ENCODE data around the gene GRM7.

GRM7 gene

GRCh38 chr3:7146529-7146928 lies 285.6 kb downstream of the GRM7 start:
- DNase-seq (ENCODE audit: low spot score), result no peak

- DNase-seq (ENCODE audit: low spot score), result no peak
Observed at GRCh38 chr3:7158516-7158915, 297.6 kb downstream of the GRM7 start.

GRCh38 chr3:7160689-7161088 lies 299.8 kb downstream of the GRM7 start:
- no peak for DNase-seq (ENCODE audit: low spot score)

- no peak for DNase-seq (ENCODE audit: low spot score)
Observed at GRCh38 chr3:7166460-7166859, 305.5 kb downstream of the GRM7 start.

- DNase-seq (ENCODE audit: low spot score), result no peak
Observed at GRCh38 chr3:7171493-7171892, 310.6 kb downstream of the GRM7 start.

- DNase-seq (ENCODE audit: low spot score), result no peak
Observed at GRCh38 chr3:7172996-7173395, 312.1 kb downstream of the GRM7 start.

- no peak for DNase-seq (ENCODE audit: low spot score)
Observed at GRCh38 chr3:7188551-7188950, 327.6 kb downstream of the GRM7 start.

- no peak for DNase-seq (ENCODE audit: low spot score)
Observed at GRCh38 chr3:7190095-7190494, 329.2 kb downstream of the GRM7 start.

GRCh38 chr3:7193269-7193668 lies 332.4 kb downstream of the GRM7 start:
- no peak for DNase-seq (ENCODE audit: low spot score)

GRCh38 chr3:7194071-7194835 lies 333.3 kb downstream of the GRM7 start:
- no peak for DNase-seq (ENCODE audit: low spot score)

- DNase-seq (ENCODE audit: low spot score), result no peak
Observed at GRCh38 chr3:7195934-7196333, 335.0 kb downstream of the GRM7 start.

GRCh38 chr3:7201784-7202183 lies 340.9 kb downstream of the GRM7 start:
- DNase-seq (ENCODE audit: low spot score), result no peak

- DNase-seq (ENCODE audit: low spot score), result no peak
Observed at GRCh38 chr3:7203969-7204847, 343.3 kb downstream of the GRM7 start.

GRCh38 chr3:7204848-7205156 lies 343.9 kb downstream of the GRM7 start:
- no peak for DNase-seq (ENCODE audit: low spot score)

- no peak for DNase-seq (ENCODE audit: low spot score)
Observed at GRCh38 chr3:7205535-7205934, 344.6 kb downstream of the GRM7 start.

- DNase-seq (ENCODE audit: low spot score), result no peak
Observed at GRCh38 chr3:7205962-7206361, 345.0 kb downstream of the GRM7 start.

GRCh38 chr3:7207125-7207524 lies 346.2 kb downstream of the GRM7 start:
- no peak for DNase-seq (ENCODE audit: low spot score)

GRCh38 chr3:7207928-7208327 lies 347.0 kb downstream of the GRM7 start:
- DNase-seq (ENCODE audit: low spot score), result no peak

GRCh38 chr3:7209098-7209497 lies 348.2 kb downstream of the GRM7 start:
- DNase-seq (ENCODE audit: low spot score), result no peak

- DNase-seq (ENCODE audit: low spot score), result no peak
Observed at GRCh38 chr3:7211740-7212139, 350.8 kb downstream of the GRM7 start.

- DNase-seq (ENCODE audit: low spot score), result no peak
Observed at GRCh38 chr3:7215706-7216105, 354.8 kb downstream of the GRM7 start.

GRCh38 chr3:7226393-7226792 lies 365.5 kb downstream of the GRM7 start:
- DNase-seq (ENCODE audit: low spot score), result no peak

GRCh38 chr3:7238565-7239295 lies 377.8 kb downstream of the GRM7 start:
- DNase-seq (ENCODE audit: low spot score), result no peak

Measured in AG08396 (cell line).